ENCODE results near the gene TBCA. TPM values are rescaled to one million over a fixed set of nuclear protein-coding genes. Genes with fewer than 3 reads are reported as not detected.

The TBCA gene
- total RNA-seq, 1 experiment from 2014 or later = 330 TPM

DNA sequence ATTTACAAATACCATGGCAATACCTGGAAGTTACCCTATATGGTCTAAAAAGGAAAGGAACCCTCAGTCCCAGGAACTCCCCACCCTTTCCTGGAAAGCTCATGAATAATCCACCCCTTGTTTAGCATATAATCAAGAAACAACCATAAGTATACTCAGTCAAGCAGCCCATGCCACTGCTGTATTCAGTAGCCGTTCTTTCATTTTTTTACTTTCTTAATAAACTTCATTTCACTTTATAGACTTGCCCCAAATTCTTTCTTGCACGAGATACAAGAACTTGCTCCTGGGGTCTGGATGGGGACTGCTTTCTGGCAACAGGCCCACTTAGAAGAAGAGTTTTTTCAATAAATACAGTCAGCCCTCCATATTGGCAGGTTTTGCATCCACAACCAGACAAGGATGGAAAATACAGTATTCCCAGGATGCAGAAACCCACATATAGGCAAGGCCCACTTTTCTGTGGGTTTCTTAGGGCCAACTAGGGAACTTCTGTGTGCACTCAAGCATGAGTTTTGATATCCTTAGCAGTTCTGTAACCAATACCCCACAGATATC lies 2.8 kb upstream of the TBCA start:
- H2BK120ac ChIP-seq (ENCODE audit: low read depth, low read length, poor library complexity, severe bottlenecking) = no peak overlapping the region
- Mint-ChIP-seq H3K4me1 (peaks cover 22% of the 10 kb centered on the region in 2 experiments), H3K27ac (no peak overlapping the region), H3K4me3 (no peak overlapping the region), H3K27me3 (ENCODE audit: low read depth) (peaks cover 17% of the 10 kb centered on the region), H3K36me3 (ENCODE audit: insufficient read depth in 1 of 3, low read depth in 3 of 3) (no peaks in the 10 kb centered on the region; a peak in 1 of 7 replicates), H3K9me3 (no peaks in the 10 kb centered on the region)
- H2AK5ac ChIP-seq (ENCODE audit: insufficient read length, low read length) = no peak overlapping the region
- H3K9me3 ChIP-seq (ENCODE audit: control insufficient read depth, low read depth, low read length) = no peaks in the 10 kb centered on the region
- peaks cover 14% of the 10 kb centered on the region for H3K23me2 ChIP-seq (ENCODE audit: insufficient read length, low read depth, low read length, poor library complexity, severe bottlenecking)
- no peak overlapping the region for H2AFZ ChIP-seq (ENCODE audit: low read length)
- H3K4me1 ChIP-seq (ENCODE audit: insufficient read depth, low read length) = peaks cover 7% of the 10 kb centered on the region; the same call in 1 of the 2 replicates
- WGBS (ENCODE audit: extremely low coverage, insufficient read length, low lambda C conversion rate) = no CpG with 5 or more reads among the region's 2 CpGs
- H3K27ac ChIP-seq (ENCODE audit: insufficient read length, low read depth, low read length) = no peak overlapping the region
- no peak overlapping the region for H2BK5ac ChIP-seq (ENCODE audit: insufficient read length, low read length)
- no peak overlapping the region for H4K91ac ChIP-seq (ENCODE audit: insufficient read length, low read depth, low read length)
- TF ChIP-seq, protein P1, sequence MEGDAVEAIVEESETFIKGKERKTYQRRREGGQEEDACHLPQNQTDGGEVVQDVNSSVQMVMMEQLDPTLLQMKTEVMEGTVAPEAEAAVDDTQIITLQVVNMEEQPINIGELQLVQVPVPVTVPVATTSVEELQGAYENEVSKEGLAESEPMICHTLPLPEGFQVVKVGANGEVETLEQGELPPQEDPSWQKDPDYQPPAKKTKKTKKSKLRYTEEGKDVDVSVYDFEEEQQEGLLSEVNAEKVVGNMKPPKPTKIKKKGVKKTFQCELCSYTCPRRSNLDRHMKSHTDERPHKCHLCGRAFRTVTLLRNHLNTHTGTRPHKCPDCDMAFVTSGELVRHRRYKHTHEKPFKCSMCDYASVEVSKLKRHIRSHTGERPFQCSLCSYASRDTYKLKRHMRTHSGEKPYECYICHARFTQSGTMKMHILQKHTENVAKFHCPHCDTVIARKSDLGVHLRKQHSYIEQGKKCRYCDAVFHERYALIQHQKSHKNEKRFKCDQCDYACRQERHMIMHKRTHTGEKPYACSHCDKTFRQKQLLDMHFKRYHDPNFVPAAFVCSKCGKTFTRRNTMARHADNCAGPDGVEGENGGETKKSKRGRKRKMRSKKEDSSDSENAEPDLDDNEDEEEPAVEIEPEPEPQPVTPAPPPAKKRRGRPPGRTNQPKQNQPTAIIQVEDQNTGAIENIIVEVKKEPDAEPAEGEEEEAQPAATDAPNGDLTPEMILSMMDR (conservative IDR thresholded peaks at IDR 0.05) = no peak
- no peak overlapping the region for H3K9ac ChIP-seq (ENCODE audit: extremely low read depth, insufficient read length, low read length)
- peaks cover 10% of the 10 kb centered on the region; the same call in 1 of the 2 replicates for H3K79me2 ChIP-seq (ENCODE audit: insufficient read depth, low read length)
- no peak overlapping the region for H3K14ac ChIP-seq (ENCODE audit: insufficient read depth, low read length)
- H3K18ac ChIP-seq (ENCODE audit: insufficient read length, low read depth, low read length) = no peak overlapping the region
- no peak overlapping the region for H4K5ac ChIP-seq (ENCODE audit: insufficient read length, low read depth, low read length)
- H2BK12ac ChIP-seq (ENCODE audit: insufficient read length, low read depth, low read length) = no peak overlapping the region
- no peak for DNase-seq
- no peak overlapping the region for H4K8ac ChIP-seq (replicated peaks; ENCODE audit: insufficient read length, low read depth, low read length)
- no peak overlapping the region for H2BK20ac ChIP-seq (ENCODE audit: low read depth, low read length, poor library complexity, severe bottlenecking)
- H3K23ac ChIP-seq (ENCODE audit: insufficient read length, low read depth, low read length) = no peak overlapping the region
- no peaks in the 10 kb centered on the region for H3K79me1 ChIP-seq (ENCODE audit: insufficient read depth, low read depth, low read length, poor library complexity, severe bottlenecking)
- no peak overlapping the region for H3T11ph ChIP-seq (ENCODE audit: low read length)
- H3K56ac ChIP-seq (ENCODE audit: insufficient read length, low read depth, low read length) = no peak overlapping the region
- no peaks in the 10 kb centered on the region; the same call in 1 of the 2 replicates for H3K27me3 ChIP-seq (ENCODE audit: insufficient read depth, low read length)
- H3K4me2 ChIP-seq (ENCODE audit: insufficient read depth, insufficient read length, low read length) = no peak overlapping the region
- H2BK15ac ChIP-seq (ENCODE audit: low read depth, low read length) = no peak overlapping the region
- H4K20me1 ChIP-seq (ENCODE audit: control insufficient read depth, insufficient read depth, insufficient read length) = no peaks in the 10 kb centered on the region
- H3K4ac ChIP-seq (ENCODE audit: low read depth, low read length) = no peak overlapping the region

All from H9 (cell line).